GM21529 (cell line): ENCODE data around the gene DCTN4.
"Not testable (repeated sequence)": the region's sequence is repeated elsewhere in the genome, so short reads cannot be mapped to it uniquely, and the experiment has no call there.

Source experiments
- ATAC-seq: cut with Tn5 transposase; IDR thresholded peaks from one replicate; pipeline ENCODE4 v1.9.1; 2021; ENCODE audit not compliant: unreplicated experiment

DCTN4 gene

GRCh38 chr5:150758531-150759333 lies at the start of gene DCTN4:
DCTN4 (minus strand) TSS chr5:150759017; CDS start chr5:150758993, 24 bp downstream.
- peak; percentile 95 for ATAC-seq

GRCh38 chr5:150804388-150804787 lies 45.6 kb upstream of the DCTN4 start:
- ATAC-seq = no peak

DNA sequence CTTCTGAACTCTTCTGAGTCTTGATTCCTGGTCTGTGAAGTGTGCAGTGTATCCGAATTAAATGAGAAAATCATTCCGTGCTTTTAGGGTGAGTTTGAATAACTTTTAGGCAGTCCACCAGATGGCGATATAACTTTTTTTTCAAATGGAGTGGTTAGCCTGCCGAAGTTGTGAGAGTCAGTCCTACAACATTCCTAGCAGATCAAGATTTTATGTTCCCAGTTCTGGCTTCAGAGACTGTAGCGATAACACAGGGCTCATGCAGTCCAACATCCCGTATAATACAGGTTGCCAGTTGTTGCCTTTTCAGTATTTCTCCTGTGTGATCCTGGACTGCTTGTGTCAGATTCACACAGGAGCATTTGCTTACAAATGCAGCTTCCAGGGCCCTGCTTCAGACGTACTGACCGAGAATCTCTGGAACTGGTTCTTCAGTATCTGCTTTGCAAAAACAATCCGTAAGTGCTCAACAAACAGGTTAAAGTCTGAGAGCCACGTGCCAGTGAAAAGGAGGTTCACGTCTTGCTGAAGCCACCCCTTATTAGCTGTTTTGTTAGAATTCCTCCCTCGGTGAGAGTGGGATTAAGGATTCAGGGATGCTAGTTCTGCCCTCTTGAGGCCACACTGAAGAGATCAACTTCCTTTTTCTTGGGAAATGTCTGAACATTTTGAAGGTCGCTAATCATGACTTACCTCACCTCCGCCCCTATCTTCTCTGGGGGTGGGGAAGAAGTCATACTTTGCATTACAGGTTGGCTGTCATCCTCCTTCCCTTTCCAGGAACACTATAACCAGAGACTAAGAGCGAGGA lies 42.5 kb upstream of the DCTN4 start:
- no peak for ATAC-seq

DNA sequence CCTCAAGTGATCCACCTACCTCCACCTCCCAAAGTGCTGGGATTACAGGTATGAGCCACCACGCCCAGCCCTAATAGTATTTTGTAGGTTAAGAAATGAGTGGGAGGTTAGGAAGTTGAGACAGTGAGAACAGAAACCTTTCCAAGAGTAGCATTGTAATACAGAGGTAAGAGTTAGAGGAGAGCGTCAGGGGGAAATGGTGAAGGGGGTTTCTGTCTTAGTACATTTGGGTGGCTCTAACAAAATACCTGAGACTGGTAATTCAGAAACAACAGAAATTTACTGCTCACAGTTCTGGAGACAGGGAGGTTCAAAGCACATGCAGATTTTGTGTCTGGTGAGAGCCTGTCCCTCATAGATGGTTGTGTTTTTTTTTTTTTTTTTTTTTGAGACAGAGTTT lies 38.6 kb upstream of the DCTN4 start:
- no peak for ATAC-seq

DNA sequence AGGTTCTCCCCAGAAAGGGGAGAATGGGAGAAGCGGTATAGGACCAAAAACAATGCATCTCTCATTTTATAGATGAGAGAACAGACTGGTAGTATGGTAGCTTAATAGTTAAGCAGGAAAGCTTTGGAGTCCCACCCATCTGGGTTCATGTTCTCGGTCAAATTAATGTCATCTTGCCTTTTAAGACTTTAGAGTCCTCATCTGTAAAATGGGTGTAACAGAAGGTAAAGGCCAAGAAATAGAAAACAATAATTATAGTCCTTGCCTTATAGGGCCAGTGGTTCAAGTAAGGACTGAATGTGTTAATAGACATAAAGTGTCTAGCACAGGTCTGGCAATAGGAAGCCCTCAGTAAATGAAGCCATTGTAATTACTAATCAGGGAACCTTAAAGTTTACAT lies 36.1 kb upstream of the DCTN4 start:
- no peak for ATAC-seq

DNA sequence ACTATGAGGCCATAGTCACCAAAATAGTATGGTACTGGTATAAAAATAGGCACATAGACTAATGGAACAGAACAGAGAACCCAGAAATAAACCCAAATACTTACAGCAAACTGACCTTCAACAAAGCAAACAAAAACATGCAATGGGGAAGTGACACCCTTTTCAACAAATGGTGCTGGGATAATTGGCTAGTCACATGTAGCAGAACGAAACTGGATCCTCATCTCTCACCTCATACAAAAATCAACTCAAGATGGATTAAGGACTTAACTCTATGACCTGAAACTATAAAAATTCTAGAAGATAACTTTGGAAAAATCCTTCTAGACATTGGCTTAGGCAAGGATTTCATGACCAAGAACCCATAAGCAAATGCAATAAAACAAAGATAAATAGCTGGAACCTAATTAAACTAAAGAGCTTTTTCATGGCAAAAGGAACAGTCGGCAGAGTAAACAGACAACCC lies 34.6 kb upstream of the DCTN4 start:
- ATAC-seq = not testable (repeated sequence)

- ATAC-seq = no peak
Observed at GRCh38 chr5:150791536-150791935, 32.7 kb upstream of the DCTN4 start.

GRCh38 chr5:150789943-150790611 lies 31.3 kb upstream of the DCTN4 start:
- peak; percentile 97 for ATAC-seq

- ATAC-seq = no peak
Observed at GRCh38 chr5:150789450-150789849, 30.6 kb upstream of the DCTN4 start.

DNA sequence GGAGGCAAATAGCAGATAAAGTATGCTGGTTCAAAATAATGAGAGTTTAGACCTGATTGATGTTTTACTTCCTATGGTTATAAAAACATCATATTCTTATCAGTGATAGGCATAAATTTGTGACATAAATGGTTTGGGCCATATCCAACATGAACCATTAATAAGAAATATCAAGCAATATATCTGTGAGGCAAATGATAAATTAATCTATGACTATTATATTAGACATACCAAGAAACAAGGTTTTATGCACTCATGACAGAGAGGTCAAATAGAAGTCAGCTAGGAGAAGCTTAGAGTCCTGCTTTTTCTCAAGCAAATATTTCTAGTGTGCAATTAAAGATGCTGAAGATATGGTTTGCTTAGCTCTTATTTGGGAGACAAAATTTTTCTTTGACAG lies 30.2 kb upstream of the DCTN4 start:
- ATAC-seq = no peak

GRCh38 chr5:150787656-150788055 lies 28.8 kb upstream of the DCTN4 start:
- ATAC-seq = no peak

- ATAC-seq = no peak
Observed at GRCh38 chr5:150786876-150787275, 28.1 kb upstream of the DCTN4 start.

DNA sequence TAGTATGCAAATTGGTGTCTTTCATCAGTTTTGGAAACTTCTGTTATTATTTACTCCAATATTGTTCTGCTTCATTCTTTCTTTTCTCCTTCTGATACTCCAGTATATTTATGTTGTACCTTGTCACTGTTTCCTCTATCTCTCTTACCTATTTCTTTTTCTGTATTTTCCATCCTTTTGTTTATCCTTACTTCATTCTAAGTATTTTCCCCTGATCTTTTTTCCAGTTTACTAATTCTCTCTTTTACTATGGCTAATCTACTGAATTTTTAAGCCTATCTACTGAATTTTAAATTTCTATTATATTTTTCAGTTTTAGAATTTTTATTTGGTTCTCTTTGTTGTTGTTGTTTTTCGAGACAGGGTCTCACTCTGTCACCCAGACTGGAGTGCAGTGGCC lies 27.1 kb upstream of the DCTN4 start:
- ATAC-seq = no peak

DNA sequence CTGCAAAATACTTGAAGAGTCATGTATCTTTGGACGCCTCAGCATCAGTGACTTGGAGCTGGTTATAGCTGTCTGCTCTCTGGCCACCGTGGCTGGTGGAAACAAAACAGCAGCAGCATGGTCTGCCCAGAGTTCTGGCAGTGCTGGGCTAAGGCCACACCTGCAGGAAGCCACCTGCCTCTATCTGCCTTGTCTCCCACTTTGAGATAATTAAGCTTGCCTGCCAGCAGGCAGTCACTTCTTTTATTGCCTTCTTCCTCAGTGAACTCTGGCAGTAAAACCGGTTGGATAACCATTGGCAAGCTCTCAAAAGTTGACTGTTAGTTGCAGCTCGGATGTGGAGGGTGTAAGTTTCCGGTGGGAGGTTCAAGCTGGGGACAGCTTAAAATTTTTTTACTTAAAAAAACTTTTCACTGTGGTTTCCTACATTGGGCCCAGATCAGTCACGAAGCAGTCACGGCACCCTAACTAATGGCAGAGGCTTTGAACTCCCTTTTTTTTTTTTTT lies 24.7 kb upstream of the DCTN4 start:
- ATAC-seq = peak; percentile 35

DNA sequence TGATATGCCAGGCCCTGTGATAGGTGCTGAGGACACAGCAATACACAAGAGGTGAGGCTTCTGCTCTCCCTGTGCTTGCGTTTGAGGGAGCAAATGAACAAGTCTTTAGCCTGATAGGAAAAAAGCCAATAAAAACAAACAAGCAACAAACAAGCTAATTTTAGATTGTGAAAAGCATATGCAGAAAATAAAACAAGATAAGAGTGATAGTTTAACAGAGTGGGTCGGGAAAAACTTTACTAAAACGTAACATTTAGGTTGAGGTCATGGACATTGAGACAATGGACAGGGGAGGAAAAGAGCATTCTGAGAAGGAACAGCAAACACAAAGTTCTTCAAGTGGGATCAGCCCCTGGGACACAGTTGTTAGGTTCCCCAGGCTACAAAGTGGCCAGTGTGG lies 24.0 kb upstream of the DCTN4 start:
- no peak for ATAC-seq

- no peak for ATAC-seq
Observed at GRCh38 chr5:150781706-150782614, 23.1 kb upstream of the DCTN4 start.

GRCh38 chr5:150780816-150781221 lies 22.0 kb upstream of the DCTN4 start:
- no peak for ATAC-seq

- peak; percentile 58 for ATAC-seq
Observed at GRCh38 chr5:150780187-150780692, 21.4 kb upstream of the DCTN4 start.

- ATAC-seq = no peak
Observed at GRCh38 chr5:150779397-150780186, 20.8 kb upstream of the DCTN4 start.
